OCI-LY3 (cell line): ENCODE data around the gene PLA2G4A.

Source experiments
- EZH2phosphoT487 ChIP-seq: fragments of 200-600 bp; shearing (Covaris generic); IDR thresholded peaks from 2 replicates; pipeline ENCODE4 v1.6.1; 2018; ENCODE audit warnings: antibody characterized with exemption, mixed run types, low read depth
- TF ChIP-seq, protein P1 (sequence below): fragments of 200-600, 300-600 bp; sonication (generic); IDR thresholded peaks from 2 replicates; pipeline ENCODE4 v1.5.1; 2014; ENCODE audit warnings: antibody characterized with exemption, low read length, low read depth

DNA sequence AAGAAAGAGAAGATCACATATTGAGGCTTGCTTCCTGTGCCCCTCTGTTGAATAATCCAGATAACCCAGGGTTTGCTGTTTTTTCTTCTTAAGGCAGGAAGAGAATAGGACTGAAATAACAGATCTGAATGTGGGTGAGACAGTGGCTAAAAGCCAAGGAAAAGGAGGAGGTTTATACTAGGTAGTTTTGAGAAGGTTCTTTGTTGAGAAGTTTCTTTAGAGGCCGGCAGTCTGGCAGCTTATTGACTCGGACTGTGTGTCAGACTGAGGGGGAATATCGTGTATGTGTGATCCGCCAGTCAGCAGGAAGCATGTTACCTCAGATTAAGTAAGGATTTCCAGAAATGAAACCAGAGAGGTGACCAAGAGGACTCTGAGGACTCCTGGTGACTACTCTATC is 119.8 kb downstream of the PLA2G4A start:
- TF ChIP-seq, protein P1, sequence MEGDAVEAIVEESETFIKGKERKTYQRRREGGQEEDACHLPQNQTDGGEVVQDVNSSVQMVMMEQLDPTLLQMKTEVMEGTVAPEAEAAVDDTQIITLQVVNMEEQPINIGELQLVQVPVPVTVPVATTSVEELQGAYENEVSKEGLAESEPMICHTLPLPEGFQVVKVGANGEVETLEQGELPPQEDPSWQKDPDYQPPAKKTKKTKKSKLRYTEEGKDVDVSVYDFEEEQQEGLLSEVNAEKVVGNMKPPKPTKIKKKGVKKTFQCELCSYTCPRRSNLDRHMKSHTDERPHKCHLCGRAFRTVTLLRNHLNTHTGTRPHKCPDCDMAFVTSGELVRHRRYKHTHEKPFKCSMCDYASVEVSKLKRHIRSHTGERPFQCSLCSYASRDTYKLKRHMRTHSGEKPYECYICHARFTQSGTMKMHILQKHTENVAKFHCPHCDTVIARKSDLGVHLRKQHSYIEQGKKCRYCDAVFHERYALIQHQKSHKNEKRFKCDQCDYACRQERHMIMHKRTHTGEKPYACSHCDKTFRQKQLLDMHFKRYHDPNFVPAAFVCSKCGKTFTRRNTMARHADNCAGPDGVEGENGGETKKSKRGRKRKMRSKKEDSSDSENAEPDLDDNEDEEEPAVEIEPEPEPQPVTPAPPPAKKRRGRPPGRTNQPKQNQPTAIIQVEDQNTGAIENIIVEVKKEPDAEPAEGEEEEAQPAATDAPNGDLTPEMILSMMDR = no peak
- no peak for TF ChIP-seq EZH2phosphoT487
